ENCODE measurements around the gene TPH2. TPM values are rescaled to one million over a fixed set of nuclear protein-coding genes. Genes with fewer than 3 reads are reported as not detected.

The TPH2 gene
- total RNA-seq, 3 donors from 2014 or later = not detected

DNA sequence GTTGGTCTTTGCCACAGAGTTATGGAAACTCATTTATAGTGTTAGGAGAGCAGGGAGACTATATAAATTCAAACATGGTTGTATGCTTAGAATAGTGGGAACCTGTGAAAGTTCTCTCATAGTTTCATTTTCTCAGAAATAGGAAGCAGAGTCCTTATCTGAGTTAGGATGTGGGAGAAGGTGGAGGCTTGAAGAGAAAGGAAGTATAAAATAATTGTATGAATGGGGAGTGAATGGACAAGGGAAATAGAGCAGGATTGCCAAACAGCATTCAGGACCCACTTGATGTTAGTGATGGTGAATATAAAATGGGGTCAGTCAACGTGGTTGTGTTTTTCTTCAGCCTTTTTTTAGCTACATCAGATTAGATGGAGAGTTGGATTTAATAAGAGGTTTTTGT lies 34.0 kb upstream of the TPH2 start:
- no peak for DNase-seq (ENCODE audit: low spot score in 2 of 2)
- H3K9me3 ChIP-seq = peaks cover 0 to 3% of the 10 kb centered on the region in 2 donors
- TF ChIP-seq POLR2A (IDR thresholded peaks at IDR 0.05) (no peak), CTCF (IDR thresholded peaks at IDR 0.05) (no peak), POLR2AphosphoS5 (IDR thresholded peaks at IDR 0.05) (no peak)
- intact Hi-C loops (cut with DNase I; ENCODE audit: low total_unique reads) = no loop called here
- no peaks in the 10 kb centered on the region for H3K4me1 ChIP-seq
- no peaks in the 10 kb centered on the region for H3K27me3 ChIP-seq
- H3K4me3 ChIP-seq = no peak overlapping the region
- H3K27ac ChIP-seq = no peak overlapping the region
- H3K36me3 ChIP-seq = peaks cover 12% of the 10 kb centered on the region

DNA sequence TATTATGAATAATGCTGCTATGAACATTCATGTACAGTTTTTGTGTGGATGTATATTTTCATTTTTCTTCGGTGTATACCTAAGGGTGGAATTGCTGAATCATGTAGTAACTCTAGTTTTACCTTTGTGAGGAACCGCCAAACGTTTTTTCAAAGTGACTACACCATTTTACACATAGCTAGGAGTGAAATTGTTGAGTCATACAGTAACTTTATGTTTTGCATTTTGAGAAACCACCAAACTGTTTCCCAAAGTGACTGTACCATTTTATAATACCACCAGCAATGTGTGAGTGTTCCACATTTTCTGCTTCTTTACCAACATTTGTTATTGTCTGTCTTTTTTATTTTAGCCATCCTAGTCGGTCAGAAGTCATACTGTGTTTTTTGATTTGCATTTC lies 3.1 kb upstream of the TPH2 start:
- H3K27ac ChIP-seq = no peak overlapping the region
- H3K27me3 ChIP-seq = peaks cover 0 to 18% of the 10 kb centered on the region in 2 donors
- intact Hi-C loops (cut with DNase I; ENCODE audit: low total_unique reads) = no loop called here
- no peak overlapping the region for H3K4me3 ChIP-seq
- no peaks in the 10 kb centered on the region for H3K36me3 ChIP-seq
- no peak for TF ChIP-seq CTCF (IDR thresholded peaks at IDR 0.05)
- TF ChIP-seq POLR2A (IDR thresholded peaks at IDR 0.05) = no peak
- TF ChIP-seq POLR2AphosphoS5 (IDR thresholded peaks at IDR 0.05) = no peak
- no peaks in the 10 kb centered on the region for H3K9me3 ChIP-seq
- no peaks in the 10 kb centered on the region for H3K4me1 ChIP-seq
- DNase-seq (ENCODE audit: low spot score in 2 of 2) = no peak

DNA sequence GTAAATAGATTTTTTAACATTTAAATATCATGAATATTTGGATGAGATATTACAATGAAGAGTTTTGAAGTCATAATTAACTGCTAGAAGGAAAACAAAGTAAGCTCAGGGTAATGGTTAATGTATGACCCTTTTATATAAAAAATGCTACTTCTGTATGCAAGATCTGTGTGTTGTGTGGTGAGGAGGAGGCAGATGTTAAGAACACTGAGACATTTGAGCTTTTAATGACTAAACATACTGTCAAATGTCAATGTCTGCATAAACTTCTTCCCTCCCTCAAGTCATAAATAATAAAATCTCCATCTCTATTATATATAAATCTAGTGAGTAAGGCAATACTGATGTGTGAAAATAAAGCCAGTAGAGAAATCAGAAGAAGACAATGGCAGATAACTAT lies 1.4 kb downstream of the TPH2 start:
- Histone ChIP-seq H3K4me1 (no peaks in the 10 kb centered on the region), H3K4me3 (no peak overlapping the region), H3K27me3 (peaks cover 0 to 25% of the 10 kb centered on the region in 2 donors), H3K27ac (no peak overlapping the region), H3K9me3 (no peaks in the 10 kb centered on the region), H3K36me3 (no peaks in the 10 kb centered on the region)
- TF ChIP-seq POLR2A (IDR thresholded peaks at IDR 0.05) = no peak
- no peak for TF ChIP-seq POLR2AphosphoS5 (IDR thresholded peaks at IDR 0.05)
- no peak for TF ChIP-seq CTCF (IDR thresholded peaks at IDR 0.05)
- DNase-seq (ENCODE audit: low spot score in 2 of 2) = no peak
- intact Hi-C loops (cut with DNase I; ENCODE audit: low total_unique reads) = no loop called here

- DNase-seq (ENCODE audit: low spot score in 2 of 2) = no peak
- TF ChIP-seq POLR2AphosphoS5 (IDR thresholded peaks at IDR 0.05) (no peak), POLR2A (IDR thresholded peaks at IDR 0.05) (no peak), CTCF (IDR thresholded peaks at IDR 0.05) (no peak)
- Histone ChIP-seq H3K9me3 (no peaks in the 10 kb centered on the region), H3K4me3 (no peak overlapping the region), H3K36me3 (no peaks in the 10 kb centered on the region), H3K27ac (no peak overlapping the region), H3K4me1 (no peaks in the 10 kb centered on the region), H3K27me3 (peaks cover 0 to 29% of the 10 kb centered on the region in 2 donors)
- intact Hi-C loops (cut with DNase I; ENCODE audit: low total_unique reads) = no loop called here
These were observed 2.5 kb downstream of the TPH2 start for GRCh38 chr12:71941174-71941573.

- H3K27me3 ChIP-seq = peaks cover 0 to 36% of the 10 kb centered on the region in 2 donors
- no peak for DNase-seq (ENCODE audit: low spot score in 2 of 2)
- no peaks in the 10 kb centered on the region for H3K4me1 ChIP-seq
- no peak overlapping the region for H3K27ac ChIP-seq
- H3K4me3 ChIP-seq = no peak overlapping the region
- TF ChIP-seq POLR2A (IDR thresholded peaks at IDR 0.05) (no peak), POLR2AphosphoS5 (IDR thresholded peaks at IDR 0.05) (no peak), CTCF (IDR thresholded peaks at IDR 0.05) (no peak)
- H3K36me3 ChIP-seq = no peaks in the 10 kb centered on the region
- intact Hi-C loops (cut with DNase I; ENCODE audit: low total_unique reads) = no loop called here
- H3K9me3 ChIP-seq = no peaks in the 10 kb centered on the region
These were observed 3.6 kb downstream of the TPH2 start for GRCh38 chr12:71942259-71942658.
